ES-I3 (cell line): ENCODE measurements around the gene PRAC1.

Experiments used
- H3K36me3 ChIP-seq: 2 replicates; pipeline ENCODE4 v1.6.1; 2013; ENCODE audit warnings: mild to moderate bottlenecking, low read length, control low read depth, moderate library complexity; ENCODE audit not compliant: insufficient read depth
- H3K4me1 ChIP-seq: 2 replicates; pipeline ENCODE4 v1.6.1; 2013; ENCODE audit warnings: mild to moderate bottlenecking, control low read depth, low read length; ENCODE audit not compliant: insufficient read depth
- H3K9ac ChIP-seq: 2 replicates; pipeline ENCODE4 v1.6.1; 2013; ENCODE audit warnings: low read depth, mild to moderate bottlenecking, low read length, moderate library complexity
- H3K9me3 ChIP-seq: 2 replicates; pipeline ENCODE4 v1.6.1; 2013; ENCODE audit warnings: mild to moderate bottlenecking, low read length, moderate library complexity; ENCODE audit not compliant: control insufficient read depth, insufficient read depth

Gene PRAC1

GRCh38 chr17:48751733-48752398 lies 29.5 kb upstream of the PRAC1 start:
- Histone ChIP-seq H3K4me1 (peaks cover 3% of the 10 kb centered on the region; the same call in 1 of the 2 replicates), H3K9ac (no peak overlapping the region), H3K9me3 (no peaks in the 10 kb centered on the region), H3K36me3 (no peaks in the 10 kb centered on the region)

GRCh38 chr17:48751172-48751571 lies 28.9 kb upstream of the PRAC1 start:
- H3K4me1 ChIP-seq, result peaks cover 6% of the 10 kb centered on the region; the same call in 1 of the 2 replicates
- H3K9me3 ChIP-seq, result no peaks in the 10 kb centered on the region
- H3K9ac ChIP-seq, result no peak overlapping the region
- H3K36me3 ChIP-seq, result no peaks in the 10 kb centered on the region

GRCh38 chr17:48749621-48750553 lies 27.6 kb upstream of the PRAC1 start:
- no peaks in the 10 kb centered on the region for H3K9me3 ChIP-seq
- H3K9ac ChIP-seq, result no peak overlapping the region; the same call in 1 of the 2 replicates
- H3K36me3 ChIP-seq, result no peaks in the 10 kb centered on the region
- peaks cover 6% of the 10 kb centered on the region; the same call in 1 of the 2 replicates for H3K4me1 ChIP-seq

GRCh38 chr17:48748718-48749566 lies 26.6 kb upstream of the PRAC1 start:
- Histone ChIP-seq H3K9me3 (no peaks in the 10 kb centered on the region), H3K9ac (no peak overlapping the region), H3K4me1 (peaks cover 6% of the 10 kb centered on the region; the same call in 1 of the 2 replicates), H3K36me3 (no peaks in the 10 kb centered on the region)

- H3K4me1 ChIP-seq, result peaks cover 6% of the 10 kb centered on the region; the same call in 1 of the 2 replicates
- no peaks in the 10 kb centered on the region for H3K36me3 ChIP-seq
- H3K9me3 ChIP-seq, result no peaks in the 10 kb centered on the region
- peak overlapping the region; percentile 6; the same call in 1 of the 2 replicates for H3K9ac ChIP-seq
Measured at GRCh38 chr17:48747445-48748363, 25.4 kb upstream of the PRAC1 start.

- Histone ChIP-seq H3K36me3 (no peaks in the 10 kb centered on the region), H3K9me3 (no peaks in the 10 kb centered on the region), H3K9ac (peak overlapping the region; percentile 6; the same call in 1 of the 2 replicates), H3K4me1 (peaks cover 6% of the 10 kb centered on the region; the same call in 1 of the 2 replicates)
Measured at GRCh38 chr17:48746916-48747444, 24.7 kb upstream of the PRAC1 start.

- peaks cover 6% of the 10 kb centered on the region; the same call in 1 of the 2 replicates for H3K4me1 ChIP-seq
- no peak overlapping the region for H3K9ac ChIP-seq
- H3K36me3 ChIP-seq, result no peaks in the 10 kb centered on the region
- H3K9me3 ChIP-seq, result no peaks in the 10 kb centered on the region
Measured at GRCh38 chr17:48745381-48746275, 23.3 kb upstream of the PRAC1 start.

- Histone ChIP-seq H3K9ac (no peak overlapping the region), H3K4me1 (no peaks in the 10 kb centered on the region), H3K9me3 (no peaks in the 10 kb centered on the region), H3K36me3 (no peaks in the 10 kb centered on the region)
Measured at GRCh38 chr17:48740537-48740936, 18.2 kb upstream of the PRAC1 start.

GRCh38 chr17:48738803-48739526 lies 16.6 kb upstream of the PRAC1 start:
- no peaks in the 10 kb centered on the region for H3K4me1 ChIP-seq
- H3K9ac ChIP-seq, result no peak overlapping the region
- no peaks in the 10 kb centered on the region for H3K9me3 ChIP-seq
- H3K36me3 ChIP-seq, result no peaks in the 10 kb centered on the region

- Histone ChIP-seq H3K9ac (no peak overlapping the region), H3K4me1 (no peaks in the 10 kb centered on the region; the same call in 1 of the 2 replicates), H3K9me3 (no peaks in the 10 kb centered on the region), H3K36me3 (no peaks in the 10 kb centered on the region)
Measured at GRCh38 chr17:48738424-48738802, 16.1 kb upstream of the PRAC1 start.

- Histone ChIP-seq H3K4me1 (peaks cover 3% of the 10 kb centered on the region), H3K9me3 (no peaks in the 10 kb centered on the region), H3K9ac (no peak overlapping the region), H3K36me3 (no peaks in the 10 kb centered on the region)
Measured at GRCh38 chr17:48737330-48738043, 15.2 kb upstream of the PRAC1 start.
